Stimulated activated CD8-positive, alpha-beta memory T cell treated with anti-CD3 and anti-CD28 coated beads, Interleukin-15, amount 100 ng/mL, for 24 hours (primary cell): ENCODE measurements around the gene OR52E5.

ENCODE experiments used
- DNase-seq: peaks from one replicate; pipeline ENCODE4 v3.0.0-alpha.2; 2020; ENCODE audit warnings: low read depth

OR52E5 gene

DNA sequence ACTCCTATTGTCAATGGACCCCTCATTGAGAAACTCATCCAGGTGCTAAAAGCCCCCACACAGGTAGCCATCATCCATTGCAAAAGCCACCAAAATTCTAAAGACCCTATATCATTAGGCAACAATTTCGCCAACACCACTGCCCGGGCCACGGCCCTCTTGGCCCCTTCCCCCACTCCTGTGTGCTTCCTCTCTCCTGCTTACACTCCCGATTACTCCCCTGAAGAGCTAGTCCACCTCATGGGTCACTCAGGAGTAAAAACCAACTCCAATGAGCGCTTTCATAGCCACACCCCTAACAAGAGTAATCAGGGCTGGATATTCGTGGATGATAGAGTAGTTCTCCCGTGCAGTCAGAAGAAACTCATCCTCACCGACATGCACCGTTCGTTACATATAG is 40.1 kb downstream of the OR52E5 start:
- DNase-seq: no peak

DNA sequence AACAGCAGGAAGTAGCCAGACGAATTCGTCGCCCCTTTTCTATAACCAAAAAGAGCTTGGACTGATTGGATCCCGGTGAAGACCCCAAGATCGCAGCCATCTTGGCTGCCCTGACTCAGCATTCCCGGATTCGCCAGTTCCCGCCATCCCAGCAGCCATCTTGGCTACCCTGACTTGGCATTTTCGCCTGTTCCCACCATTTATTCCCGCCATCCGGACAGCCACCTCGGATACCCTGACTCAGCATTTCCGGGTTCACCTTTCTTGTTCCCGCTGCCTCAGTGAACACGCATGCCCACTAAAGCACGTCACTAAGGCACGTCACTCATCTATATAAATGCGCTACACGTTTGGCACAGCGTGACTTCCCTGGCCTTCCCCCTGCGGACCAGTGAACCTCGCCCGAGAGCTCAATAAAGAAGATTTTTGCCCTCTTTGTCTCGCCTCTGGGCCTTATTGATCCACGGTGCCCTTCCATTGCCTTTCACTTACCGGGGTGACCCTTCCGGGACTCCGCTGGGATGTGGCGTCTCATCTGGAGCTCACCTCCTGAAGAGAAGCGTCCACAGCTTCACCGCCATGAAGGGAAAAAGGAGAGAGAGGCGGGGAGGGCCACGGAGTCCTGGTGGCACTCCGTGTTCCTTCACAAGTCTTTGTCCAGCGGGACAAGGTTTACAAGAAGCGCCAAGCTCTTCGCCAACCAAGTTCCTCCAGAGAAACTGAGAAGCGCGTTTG is 45.0 kb downstream of the OR52E5 start:
- DNase-seq: no peak

DNA sequence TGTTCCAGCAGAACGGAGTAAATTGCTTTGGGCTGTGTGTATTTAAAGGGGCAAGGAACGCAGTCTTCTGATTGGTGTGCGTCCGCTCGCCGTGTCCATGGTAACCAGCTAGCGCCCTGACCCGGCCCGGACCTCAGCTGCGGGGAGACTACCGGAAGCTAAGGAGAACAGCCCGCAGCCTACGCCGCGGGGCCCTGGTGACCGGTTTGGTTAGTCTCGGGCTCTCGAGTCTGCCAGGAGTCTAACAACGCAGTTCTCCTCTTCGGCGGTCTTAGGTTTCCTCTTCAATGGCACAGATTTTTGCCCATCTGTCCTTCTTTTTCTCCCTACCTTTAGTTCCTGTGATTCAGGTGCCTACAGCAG is 45.6 kb downstream of the OR52E5 start:
- no peak for DNase-seq

DNA sequence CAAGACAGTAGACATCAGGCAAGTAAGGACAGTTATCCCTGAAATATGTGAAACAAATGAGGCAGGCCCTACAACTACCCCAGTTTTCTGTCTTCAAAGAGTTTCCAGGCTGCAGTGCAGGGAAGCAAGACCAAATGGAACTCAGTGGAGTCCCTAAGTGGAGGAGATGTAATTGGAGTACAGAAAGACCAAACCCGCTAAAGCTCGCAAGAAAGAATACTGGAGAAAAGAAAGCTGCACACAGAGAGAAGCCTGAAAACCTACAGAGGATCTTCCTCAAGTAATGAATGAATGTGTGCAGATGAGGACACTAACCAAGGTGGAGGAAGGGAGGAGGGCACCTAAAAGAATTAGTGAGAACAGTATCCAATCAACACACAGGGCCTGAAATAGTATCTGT is 47.7 kb downstream of the OR52E5 start:
- DNase-seq: no peak

DNA sequence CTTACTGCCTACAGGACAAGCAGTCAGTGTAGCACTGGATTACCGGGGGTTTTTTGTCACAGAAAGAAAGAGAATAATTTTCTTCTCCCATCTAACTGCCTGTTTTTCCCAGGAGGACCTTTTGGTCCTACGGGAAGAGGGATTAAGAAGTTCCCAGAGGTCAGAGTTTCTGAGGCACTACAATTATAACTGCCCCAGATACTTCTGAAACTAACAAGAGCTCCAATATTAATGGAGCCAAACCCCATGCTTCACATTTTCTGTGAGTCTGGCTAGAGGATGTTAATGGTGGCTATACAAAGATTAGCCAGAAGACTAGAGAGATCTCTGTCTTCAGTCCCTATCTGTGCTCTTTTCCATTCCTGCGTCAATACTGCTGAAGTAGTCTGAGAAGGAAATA is 48.9 kb downstream of the OR52E5 start, which contains the start of gene OR56A3:
Gene OR56A3, plus strand, starts transcription at position 301 of the 400 bp plus-strand sequence. CDS start 5,096 bp downstream, outside the sequence.
- DNase-seq: no peak
